Stimulated activated CD8-positive, alpha-beta memory T cell treated with anti-CD3 and anti-CD28 coated beads, Interleukin-4, amount 100 ng/mL, for 24 hours (primary cell): ENCODE measurements around the gene RFK.
A peak's percentile ranks its signal among the peaks of the same experiment; 100 is the strongest.
"Not testable (repeated sequence)": the region's sequence is repeated elsewhere in the genome, so short reads cannot be mapped to it uniquely, and the experiment has no call there.

ENCODE experiments used
- DNase-seq: peaks from one replicate; pipeline ENCODE4 v3.0.0-alpha.2; 2020; ENCODE audit warnings: low read depth

Gene RFK

DNA sequence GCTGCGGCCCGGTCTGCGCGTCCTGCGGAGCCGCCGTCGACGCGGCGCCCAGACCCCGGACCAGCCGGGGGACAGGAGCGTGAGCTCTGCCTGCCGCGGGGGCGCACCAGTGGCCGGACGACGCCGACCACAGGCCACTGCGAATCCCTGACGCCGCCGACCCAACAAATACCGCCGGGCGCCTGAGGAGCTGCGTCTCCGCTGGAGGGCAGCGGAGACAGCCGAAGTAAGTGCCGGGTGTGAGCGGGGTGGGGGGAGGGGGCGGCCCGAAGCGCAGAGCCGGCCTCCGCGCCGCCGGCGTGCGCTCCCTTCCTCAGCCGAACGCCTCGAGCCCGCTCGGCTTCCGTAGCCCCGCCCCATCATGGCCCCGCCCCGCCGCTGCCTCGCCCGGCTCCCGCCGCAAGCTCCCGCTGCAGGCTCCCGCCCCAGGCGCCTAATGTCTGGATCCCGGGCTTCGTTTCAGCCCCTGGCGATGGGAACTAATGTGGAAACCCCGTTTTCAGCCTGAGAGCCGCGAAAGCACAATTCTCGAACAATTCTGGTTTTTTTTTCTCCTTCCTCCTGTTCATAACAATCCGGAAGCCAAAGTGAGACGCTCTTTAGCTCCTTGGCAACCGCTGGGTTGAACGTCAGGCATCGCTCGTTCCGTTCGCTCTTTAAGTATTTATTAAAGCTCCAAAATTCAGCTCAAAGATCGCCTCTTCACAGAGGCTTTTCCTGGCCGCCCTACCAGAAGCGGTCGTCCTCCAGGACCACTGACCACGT lies at the start of gene RFK:
TSS of gene RFK (minus strand) at position 232 of the 765 bp plus-strand sequence. CDS start 255 bp downstream, outside the sequence.
- DNase-seq = peak; percentile 92

DNA sequence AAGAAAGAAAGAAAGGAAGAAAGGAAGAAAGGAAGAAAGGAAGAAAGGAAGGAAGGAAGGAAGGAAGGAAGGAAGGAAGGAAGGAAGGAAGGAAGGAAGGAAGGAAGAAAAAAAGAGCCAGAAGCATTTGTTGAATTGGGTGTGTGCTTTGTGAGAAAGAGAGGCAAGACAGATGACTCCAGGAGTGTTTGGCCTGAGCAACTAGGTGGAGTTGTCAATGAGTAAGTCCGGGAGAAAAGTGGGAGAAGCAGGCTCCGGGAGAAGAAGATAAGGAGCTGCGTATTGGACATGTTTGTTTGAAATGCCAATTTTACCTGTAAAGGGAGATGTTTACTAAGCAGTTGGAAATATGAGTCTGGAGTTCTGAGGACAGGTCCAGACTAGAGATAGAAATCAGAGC lies 49.7 kb upstream of the RFK start:
- no peak for DNase-seq

DNA sequence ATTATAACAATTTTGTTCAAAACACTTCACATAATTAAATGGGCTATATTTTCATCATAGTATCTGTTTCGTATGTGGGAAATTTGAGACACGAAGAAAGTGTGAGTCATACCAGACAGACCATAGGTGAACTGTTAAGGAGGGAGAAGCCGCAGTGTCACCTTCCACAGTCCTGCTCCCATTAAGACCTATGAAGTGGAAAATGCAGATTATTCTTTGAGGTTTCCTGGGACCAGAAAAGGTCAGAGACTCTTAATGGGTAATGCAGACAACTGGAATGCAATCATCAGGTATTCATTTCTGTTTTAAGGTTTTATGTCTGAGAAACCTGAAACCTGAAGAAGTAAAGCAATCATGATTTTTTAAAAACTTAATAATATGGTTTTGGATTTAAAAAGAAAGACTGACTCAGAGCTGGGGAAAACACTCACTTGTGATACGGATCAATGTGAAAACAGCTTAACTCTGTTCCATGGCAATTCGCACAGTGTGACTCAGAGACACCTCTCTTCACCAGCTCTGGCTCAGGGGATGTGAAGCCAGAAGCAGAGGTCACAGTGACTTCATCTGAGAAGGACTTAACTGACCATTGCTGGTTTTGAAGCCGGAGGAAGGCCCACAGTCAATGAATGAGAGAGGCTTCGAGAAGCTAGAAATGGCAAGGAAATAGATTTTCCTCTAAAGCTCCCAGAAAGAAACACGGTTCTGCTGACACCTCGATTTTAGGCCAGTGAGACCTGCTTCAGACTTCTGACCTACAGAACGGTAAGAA lies 47.5 kb upstream of the RFK start:
- DNase-seq = no peak

DNA sequence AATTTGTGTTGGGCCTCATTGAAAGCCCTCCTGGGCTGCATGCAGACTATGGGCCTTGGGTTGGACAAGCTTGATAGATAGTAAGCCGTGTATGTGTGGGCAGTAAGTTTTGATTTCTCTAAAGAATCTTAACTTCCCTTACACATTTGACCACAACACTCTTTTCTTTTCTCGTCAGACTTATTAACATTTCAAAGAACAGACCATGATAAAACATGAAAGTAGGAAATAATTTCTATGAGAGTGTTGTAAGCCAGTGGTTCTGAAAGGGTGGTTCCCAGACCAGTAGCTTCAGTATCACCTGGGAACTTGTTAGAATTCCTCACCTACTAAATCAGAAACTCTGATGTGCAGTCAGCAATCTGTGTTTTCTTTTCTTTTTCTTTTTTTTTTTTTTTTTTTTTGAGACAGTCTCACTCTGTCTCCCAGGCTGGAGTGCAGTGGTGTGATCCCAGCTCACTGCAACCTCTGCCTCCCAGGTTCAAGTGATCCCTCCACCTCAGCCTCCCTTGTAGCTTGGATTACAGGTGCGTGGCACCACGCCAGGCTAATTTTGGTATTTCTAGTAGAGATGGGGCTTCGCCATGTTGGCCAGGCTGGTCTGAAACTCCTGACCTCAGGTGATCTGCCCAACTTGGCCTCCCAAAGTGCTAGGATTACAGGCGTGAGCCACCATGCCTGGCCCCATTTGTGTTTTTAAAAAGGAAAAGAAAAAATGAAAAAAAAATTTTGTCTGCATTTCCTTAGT lies 44.8 kb upstream of the RFK start:
- no peak for DNase-seq

DNA sequence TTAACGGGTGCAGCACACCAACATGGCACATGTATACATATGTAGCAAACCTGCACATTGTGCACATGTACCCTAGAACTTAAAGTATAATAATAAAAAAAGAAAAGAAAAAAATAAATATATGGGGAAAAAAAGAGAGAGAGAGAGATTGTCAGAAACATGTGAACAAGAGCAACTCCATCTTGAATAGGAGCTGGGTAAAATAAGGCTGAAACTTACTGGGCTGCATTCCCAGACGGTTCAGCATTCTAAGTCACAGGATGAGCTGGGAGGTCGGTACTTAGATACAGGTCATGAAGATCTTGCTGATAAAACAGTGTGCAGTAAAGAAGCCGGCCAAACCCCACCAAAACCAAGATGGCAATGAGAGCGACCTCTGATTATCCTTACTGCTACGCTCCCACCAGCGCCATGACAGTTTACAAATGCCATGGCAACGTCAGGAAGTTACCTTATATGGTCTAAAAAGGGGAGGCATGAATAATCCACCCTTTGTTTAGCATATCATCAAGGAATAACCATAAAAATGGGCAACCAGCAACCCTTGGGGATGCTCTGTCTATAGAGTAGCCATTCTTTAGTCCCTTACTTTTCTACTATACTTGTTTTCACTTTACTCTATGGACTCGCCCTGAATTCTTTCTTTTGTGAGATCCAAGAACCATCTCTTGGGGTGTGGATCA lies 42.9 kb upstream of the RFK start:
- DNase-seq = not testable (repeated sequence)

DNA sequence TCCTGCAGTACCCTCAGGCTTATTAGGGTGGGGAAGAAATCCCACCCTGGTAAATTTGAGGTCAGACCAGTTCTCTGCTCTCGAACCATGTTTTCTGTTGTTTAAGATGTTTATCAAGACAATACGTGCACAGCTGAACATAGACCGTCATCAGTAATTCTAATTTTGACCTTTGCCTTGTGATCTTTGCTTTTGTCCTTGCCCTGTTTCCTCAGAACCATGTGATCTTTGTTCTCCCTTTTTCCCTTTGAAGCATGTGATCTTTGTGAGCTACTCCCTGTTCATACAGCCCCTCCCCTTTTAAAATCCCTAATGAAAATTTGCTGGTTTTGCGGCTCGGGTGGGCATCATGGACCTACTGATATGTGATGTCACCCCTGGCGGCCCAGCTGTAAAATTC lies 40.7 kb upstream of the RFK start:
- not testable (repeated sequence) for DNase-seq

DNA sequence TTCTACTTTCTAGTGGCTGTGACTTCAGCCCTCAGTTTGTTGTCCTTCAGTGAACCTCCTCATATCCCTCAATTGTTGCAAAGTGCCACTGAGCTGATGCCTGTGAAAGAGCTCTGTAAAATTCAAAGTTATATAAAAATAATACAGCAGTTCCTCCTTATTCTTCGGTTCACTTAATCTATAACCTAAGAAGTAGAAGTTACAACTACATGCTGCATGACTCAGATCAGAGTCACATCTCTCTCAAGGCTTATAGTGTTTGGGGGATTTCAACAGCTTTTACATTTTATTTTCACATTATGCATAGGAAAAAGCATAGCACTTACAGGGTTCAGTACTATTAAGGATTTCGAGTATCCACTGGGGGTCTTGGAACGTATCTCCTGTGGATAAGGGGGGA lies 39.6 kb upstream of the RFK start:
- DNase-seq = no peak

DNA sequence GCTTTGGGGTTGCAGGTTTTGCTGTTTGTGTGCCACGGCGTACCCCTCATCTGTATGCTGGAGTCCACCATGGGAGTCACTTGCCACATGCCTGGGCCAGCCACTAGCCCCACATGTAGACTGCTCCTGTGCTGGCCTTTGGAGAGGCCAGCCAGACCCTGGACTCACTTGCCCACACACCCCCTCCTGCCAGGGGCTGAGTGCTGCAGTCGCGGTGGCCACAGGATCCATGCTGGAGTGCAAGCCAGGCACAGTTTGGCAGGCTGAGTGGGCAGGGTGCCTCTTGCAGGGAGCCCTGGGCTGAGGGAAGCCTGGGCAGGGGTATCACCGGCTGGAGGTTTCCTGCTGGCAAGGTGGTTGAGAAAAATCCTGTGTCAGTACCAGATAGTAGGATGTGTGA lies 39.2 kb upstream of the RFK start:
- DNase-seq = no peak

DNA sequence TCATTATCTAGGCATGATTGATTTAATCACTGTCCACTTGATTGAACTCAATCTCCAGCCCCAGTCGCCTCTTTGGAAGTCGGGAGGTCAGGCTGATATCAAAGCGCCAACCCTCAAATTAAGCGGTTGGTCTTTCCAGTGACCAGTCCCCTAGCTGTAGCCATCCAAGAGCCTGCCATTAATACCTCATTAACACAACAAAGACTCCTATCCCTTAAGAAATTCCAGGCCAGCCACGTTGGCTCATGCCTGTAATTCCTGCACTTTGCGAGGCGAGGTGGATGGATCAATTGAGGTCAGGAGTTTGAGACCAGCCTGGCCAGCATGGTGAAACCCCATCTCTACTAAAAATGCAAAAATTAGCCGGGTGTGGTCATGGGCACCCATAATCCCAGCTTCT lies 37.4 kb upstream of the RFK start:
- DNase-seq = no peak

DNA sequence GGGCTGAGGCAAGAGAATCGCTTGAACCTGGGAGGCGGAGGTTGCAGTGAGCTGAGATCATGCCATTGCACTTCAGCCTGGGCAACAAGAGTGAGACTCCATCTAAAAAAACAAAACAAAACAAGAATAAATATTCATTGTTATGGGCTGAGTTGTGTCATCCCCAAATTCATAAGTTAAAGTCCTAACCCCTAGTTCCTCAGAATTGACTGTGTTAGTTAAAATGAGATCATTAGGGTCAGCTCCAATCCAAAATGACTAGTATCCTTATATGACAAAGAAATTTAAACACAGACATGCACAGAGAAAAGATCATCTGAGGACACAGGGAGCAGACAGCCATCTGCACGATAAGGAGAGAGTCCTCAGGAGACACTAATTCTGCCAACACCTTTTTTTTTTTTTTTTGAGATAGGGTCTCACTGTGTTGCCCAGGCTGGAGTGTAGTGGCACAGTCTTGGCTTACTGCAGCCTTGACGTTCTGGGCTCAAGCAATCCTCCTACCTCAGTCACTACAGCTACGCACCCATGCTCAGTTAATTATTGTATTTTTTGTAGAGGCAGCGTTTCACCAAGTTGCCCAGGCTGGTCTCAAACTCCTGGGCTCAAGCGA lies 32.7 kb upstream of the RFK start:
- no peak for DNase-seq

DNA sequence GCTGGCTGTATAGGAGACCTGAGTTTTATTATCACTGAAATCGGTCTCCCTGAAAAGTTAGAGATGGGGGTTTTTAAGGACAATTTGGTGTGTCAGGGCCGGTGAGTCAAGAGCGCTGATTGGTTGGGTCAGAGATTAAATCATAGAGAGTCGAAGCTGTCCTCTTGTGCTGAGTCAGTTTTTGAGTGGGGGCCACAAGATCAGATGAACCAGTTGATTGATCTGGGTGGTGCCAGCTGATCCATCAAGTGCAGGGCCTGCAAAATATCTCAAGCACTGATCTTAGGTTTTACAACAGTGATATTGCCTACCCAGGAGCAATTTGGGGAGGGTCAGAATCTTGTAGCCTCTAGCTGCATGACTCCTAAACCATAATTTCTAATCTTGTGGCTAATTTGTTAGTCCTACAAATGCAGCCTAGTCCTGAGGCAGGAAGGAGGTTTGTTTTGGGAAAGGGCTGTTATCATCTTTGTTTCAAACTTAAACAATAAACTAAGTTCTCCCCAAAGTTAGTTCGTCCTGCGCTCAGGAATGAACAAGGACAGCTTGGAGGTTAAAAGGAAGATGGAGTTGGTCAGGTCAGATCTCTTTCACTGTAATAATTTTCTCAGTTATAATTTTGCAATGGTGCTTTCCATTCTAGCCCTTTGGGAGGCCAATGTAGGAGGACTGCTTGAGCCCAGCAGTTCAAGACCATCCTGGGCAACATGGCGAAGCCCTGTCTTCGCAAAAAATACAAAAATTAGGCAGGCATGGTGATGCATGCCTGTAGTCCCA lies 31.6 kb upstream of the RFK start:
- no peak for DNase-seq

DNA sequence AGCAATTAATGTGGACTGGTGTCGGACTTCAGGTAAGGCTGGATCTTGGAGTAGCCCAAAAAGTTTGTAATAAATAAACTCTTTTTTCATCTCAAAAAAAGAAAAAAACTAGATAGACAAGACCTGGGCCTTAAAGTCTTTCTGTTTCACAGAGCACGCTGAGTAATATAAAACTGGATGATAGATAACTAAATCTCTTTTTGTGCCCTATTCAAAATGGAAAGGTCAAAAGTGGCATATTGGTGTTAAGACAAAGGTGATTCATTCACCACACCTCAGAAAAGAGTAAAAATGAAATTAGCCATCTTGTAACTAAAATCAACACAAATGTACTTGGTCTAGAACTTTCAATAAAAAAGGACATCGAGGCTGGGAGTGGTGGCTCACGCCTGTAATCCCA lies 30.3 kb upstream of the RFK start:
- no peak for DNase-seq

DNA sequence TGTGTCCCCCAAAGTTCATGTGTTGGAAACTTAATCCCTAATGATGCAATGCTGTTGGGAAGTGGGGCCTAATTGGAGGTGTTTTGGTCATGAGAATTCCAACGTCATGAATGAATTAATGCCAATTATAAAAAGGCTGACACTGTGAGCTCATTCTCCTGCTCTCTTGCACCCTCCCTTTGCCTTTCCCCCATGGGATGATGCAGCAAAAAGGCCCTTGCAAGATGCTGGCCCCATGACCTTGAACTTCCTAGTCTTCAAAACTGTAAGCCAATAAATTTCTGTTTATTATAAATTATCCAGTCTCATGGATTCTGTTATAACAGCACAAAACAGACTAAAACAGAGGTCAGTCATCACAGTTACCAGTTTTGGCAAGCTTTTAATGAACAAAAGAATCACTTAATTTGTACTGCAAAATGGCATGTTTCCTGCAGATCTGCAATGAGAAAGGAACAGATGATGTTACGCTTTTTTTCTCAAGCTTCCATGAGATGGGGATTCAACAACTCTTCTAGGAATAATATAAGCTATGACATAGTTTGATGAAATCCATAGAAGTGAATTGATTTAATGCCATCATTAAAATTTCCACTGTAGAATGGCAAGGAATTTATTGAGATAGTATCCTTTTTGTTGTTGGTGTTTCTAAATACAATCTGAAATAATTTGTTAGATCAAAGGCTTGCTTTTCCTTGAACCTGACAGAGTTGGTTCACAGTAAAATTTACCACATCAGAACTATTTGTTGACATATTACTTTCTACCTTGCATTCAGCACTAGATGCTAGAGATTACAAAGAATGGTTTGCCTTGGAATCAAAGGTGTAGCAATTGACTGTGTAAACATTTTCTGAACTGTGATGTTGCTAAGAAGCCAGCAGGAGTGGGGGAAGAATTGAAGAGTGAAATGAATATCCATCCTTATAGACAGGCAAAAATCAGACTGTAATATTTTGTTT lies 29.3 kb upstream of the RFK start:
- DNase-seq = no peak

DNA sequence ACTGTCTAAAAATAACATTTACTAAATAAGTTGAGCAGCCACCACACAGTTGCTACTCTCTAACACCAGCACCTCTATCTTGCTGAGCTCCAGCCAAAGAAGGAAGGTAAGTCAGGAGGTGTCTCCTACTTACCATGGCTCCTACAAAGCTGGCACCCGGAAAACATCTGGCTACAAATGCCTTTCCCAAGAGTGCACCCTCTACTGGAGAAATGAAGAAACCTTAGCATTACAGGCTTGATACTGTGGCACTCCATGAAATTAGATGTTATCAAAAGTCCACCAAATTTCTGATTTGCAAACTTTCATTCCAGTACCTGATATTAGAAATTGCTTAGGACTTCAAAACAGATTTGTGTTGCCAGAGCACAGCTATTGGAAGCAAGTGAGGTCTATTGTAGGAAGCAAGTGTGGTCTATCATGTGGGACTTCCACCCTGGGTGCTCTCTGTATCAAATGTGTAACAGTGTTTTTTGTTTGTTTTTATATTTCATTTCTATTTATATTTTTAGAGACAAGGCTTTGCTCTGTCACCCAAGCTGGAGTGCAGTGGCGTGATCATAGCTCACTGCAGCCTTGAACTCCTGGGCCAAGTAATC lies 25.7 kb upstream of the RFK start:
- no peak for DNase-seq

DNA sequence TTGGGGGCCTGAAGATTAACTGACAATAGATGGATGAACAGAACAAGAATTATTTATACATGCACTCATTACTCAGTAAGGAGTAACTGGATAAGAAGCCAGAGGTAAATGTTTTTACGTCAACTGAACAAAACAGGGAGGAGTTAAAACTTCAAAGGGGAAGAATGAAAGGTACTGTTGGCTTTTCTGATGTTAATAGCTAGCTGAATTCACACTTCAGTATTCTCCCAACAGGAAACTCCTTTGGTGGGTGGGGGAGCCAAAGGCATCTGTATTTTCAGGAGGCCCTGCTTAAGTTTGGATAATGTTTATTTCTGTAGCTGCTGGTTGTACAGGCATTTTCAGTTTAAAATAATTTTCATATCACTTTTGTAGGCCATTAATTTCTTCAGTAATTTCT lies 23.2 kb upstream of the RFK start:
- no peak for DNase-seq

DNA sequence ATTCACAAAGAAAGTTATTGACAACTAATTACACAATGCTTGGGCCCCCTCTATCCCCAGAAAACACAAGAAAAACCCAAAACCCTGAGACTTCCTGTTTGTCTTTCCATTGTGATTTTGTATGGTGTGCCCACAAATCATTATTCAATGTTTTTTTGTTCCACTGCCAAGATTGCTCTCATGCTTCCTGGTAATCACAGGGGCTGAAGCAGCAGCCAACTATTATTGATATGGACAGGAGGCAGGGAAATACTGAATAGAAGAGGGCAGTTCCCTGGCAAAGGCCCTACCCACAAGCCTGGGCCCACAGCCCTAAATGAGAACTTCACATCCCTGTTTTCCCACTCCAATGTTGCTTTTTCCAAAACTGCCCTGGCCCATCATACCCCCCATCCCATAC lies 21.5 kb upstream of the RFK start:
- no peak for DNase-seq

DNA sequence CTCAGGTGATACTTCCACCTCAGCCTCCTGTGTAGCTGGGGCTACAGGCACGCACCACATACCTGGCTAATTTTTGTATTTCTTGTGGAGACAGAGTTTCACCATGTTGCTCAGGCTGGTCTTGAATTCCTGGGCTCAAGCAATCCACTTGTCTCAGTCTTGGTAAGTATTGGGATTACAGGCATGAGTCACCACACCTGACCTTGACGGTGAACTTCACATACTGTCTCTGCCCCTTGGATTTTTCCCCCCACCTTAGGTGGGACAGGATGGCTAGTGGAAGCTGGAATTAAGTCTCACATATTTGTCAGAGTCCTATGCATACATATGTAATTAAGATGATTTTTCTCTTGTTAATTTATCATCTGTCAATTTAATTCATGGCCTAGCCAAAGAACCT lies 20.9 kb upstream of the RFK start:
- no peak for DNase-seq

DNA sequence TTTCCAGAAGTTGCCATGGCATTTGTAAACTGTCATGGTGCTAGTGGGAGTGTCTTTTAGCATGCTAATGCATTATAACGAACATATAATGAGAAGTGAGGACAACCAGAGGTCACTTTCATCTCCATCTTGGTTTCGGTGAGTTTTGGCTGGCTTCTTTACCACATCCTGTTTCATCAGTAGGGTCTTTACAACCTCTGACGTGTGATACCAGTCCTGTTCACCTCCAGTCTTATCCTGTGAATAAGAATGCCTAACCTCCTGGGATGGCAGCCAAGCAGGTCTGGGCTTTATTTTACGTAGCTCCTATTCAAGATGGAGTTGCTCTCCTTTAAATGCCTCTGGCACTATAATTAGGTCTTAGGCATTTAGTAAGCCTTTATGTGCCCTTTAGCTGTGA lies 20.4 kb upstream of the RFK start:
- DNase-seq = no peak

DNA sequence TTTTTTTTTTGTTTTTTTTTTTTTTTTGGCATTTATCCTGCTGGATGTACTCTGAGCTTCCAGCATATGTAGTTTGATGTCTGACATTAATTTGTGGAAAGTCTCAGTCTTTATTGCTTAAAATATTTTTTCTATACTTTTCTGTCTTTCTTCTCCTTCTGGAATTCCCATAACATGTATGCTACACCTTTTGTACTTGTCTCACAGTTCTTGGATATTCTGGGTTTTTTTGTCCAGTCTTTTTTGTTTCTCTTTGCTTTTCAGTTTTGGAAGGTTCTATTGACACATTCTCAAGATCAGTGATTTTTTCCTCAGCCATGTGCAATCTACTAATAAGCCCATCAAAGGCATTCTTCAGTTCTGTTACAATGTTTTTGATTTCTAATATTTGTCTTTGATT lies 19.4 kb upstream of the RFK start:
- DNase-seq = no peak

DNA sequence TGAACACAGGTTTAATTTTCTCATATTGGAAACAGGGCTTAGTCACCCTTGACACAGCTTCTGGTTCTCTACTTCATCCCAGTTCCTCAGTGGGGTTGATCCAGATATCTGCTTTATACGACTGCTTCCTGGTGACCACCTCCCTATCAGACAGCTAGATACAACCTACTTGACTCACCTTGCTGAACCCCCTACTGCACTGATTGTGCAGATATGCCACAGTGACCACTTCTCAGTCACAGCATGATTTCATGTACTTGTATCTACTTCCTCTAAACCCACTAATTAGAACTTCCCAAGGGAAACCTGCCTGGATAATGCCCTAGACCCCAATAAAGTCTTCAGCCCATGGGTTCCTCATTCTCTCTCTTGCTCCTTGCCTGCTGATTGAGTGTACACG lies 18.4 kb upstream of the RFK start:
- DNase-seq = no peak
